Sigmoid colon (tissue), 4 donors: ENCODE data around the gene CASS4.

ENCODE experiments used
- POLR2AphosphoS5 ChIP-seq, 4 donors: sonication (generic); formaldehyde crosslinking; IDR thresholded peaks; one replicate each; pipeline ENCODE4 v1.6.1; 2017; ENCODE audit warnings: antibody characterized with exemption in 4 of 4
- TF ChIP-seq, protein P1 (sequence below), 4 experiments: fragments of 450-650 bp in 3 of 4; fragments of 200-600 bp in 1 of 4; IDR thresholded peaks; one replicate each; pipeline ENCODE4 v1.5.1; 2016 to 2019; ENCODE audit warnings: antibody characterized with exemption in 4 of 4, mild to moderate bottlenecking in 3 of 4, moderate library complexity in 2 of 4

- TF ChIP-seq, protein P1, sequence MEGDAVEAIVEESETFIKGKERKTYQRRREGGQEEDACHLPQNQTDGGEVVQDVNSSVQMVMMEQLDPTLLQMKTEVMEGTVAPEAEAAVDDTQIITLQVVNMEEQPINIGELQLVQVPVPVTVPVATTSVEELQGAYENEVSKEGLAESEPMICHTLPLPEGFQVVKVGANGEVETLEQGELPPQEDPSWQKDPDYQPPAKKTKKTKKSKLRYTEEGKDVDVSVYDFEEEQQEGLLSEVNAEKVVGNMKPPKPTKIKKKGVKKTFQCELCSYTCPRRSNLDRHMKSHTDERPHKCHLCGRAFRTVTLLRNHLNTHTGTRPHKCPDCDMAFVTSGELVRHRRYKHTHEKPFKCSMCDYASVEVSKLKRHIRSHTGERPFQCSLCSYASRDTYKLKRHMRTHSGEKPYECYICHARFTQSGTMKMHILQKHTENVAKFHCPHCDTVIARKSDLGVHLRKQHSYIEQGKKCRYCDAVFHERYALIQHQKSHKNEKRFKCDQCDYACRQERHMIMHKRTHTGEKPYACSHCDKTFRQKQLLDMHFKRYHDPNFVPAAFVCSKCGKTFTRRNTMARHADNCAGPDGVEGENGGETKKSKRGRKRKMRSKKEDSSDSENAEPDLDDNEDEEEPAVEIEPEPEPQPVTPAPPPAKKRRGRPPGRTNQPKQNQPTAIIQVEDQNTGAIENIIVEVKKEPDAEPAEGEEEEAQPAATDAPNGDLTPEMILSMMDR (IDR thresholded peaks at IDR 0.05) = no peak
- TF ChIP-seq POLR2AphosphoS5 (IDR thresholded peaks at IDR 0.05) = no peak
Measured at GRCh38 chr20:56467968-56468315, 55.9 kb downstream of the CASS4 start.
